CD8-positive, alpha-beta memory T cell (primary cell): ENCODE results near the gene CDS2. TPM values are rescaled to one million over a fixed set of nuclear protein-coding genes. Genes with fewer than 3 reads are reported as not detected.

ENCODE experiments used
- CTCF ChIA-PET: fragments of 350-600 bp; sonication (Branson Sonifier 250); formaldehyde crosslinking; loops from one replicate; lab custom pipeline; 2021; ENCODE audit warnings: antibody characterized with exemption; lab: Charles Lee
- POLR2A ChIA-PET: fragments of 350-600 bp; sonication (Branson Sonifier 250); formaldehyde crosslinking; loops from one replicate; lab custom pipeline; 2021; ENCODE audit warnings: antibody characterized with exemption; lab: Charles Lee
- DNase-seq, 5 donors: peaks; one replicate each; pipeline versions ENCODE4 v3.0.0 to v3.0.0-alpha.2; 2020 to 2022; ENCODE audit warnings: mixed read lengths in 1 of 5
- H3K27ac ChIP-seq: one replicate; pipeline ENCODE4 v1.7.0; 2013; ENCODE audit warnings: low read depth, mild to moderate bottlenecking, low read length, moderate library complexity
- H3K27me3 ChIP-seq: 2 replicates; pipeline ENCODE4 v1.7.0; 2013; ENCODE audit warnings: low read length, mild to moderate bottlenecking; ENCODE audit not compliant: insufficient read depth, poor library complexity, severe bottlenecking
- H3K36me3 ChIP-seq: 2 replicates; pipeline ENCODE4 v1.7.0; 2013; ENCODE audit warnings: mild to moderate bottlenecking, low read length, moderate library complexity; ENCODE audit not compliant: insufficient read depth
- H3K4me1 ChIP-seq: 2 replicates; pipeline ENCODE4 v1.7.0; 2013; ENCODE audit warnings: mild to moderate bottlenecking, low read length, moderate library complexity; ENCODE audit not compliant: insufficient read depth
- H3K4me3 ChIP-seq: 2 replicates; pipeline ENCODE4 v1.7.0; 2013; ENCODE audit warnings: mild to moderate bottlenecking, low read length
- H3K9me3 ChIP-seq: 2 replicates; pipeline ENCODE4 v1.7.0; 2013; ENCODE audit warnings: mild to moderate bottlenecking, low read length
- H3K27ac Mint-ChIP-seq, 8 donors: one replicate each; pipeline ENCODE4 v1.8.0; 2020 to 2021; ENCODE audit warnings: mixed read lengths in 8 of 8, mild to moderate bottlenecking in 6 of 8, inconsistent platforms in 3 of 8, moderate library complexity in 3 of 8
- H3K27me3 Mint-ChIP-seq, 2 donors: one replicate each; pipeline ENCODE4 v1.8.0; 2020 to 2021; ENCODE audit warnings: mixed read lengths in 2 of 2, mild to moderate bottlenecking in 1 of 2, moderate library complexity in 1 of 2
- H3K36me3 Mint-ChIP-seq, 3 donors: one replicate each; pipeline ENCODE4 v1.8.0; 2020 to 2021; ENCODE audit warnings: mixed read lengths in 3 of 3, inconsistent platforms in 1 of 3, mild to moderate bottlenecking in 1 of 3
- H3K4me1 Mint-ChIP-seq, 3 donors: one replicate each; pipeline ENCODE4 v1.8.0; 2020 to 2021; ENCODE audit warnings: mixed read lengths in 3 of 3, inconsistent platforms in 1 of 3, mild to moderate bottlenecking in 1 of 3
- H3K4me3 Mint-ChIP-seq, 7 donors: one replicate each; pipeline ENCODE4 v1.8.0; 2020 to 2021; ENCODE audit warnings: mixed read lengths in 7 of 7, mild to moderate bottlenecking in 6 of 7, moderate library complexity in 4 of 7, inconsistent platforms in 2 of 7
- H3K9me3 Mint-ChIP-seq, 5 donors: one replicate each; pipeline ENCODE4 v1.8.0; 2020 to 2022; ENCODE audit warnings: mixed read lengths in 5 of 5, mild to moderate bottlenecking in 3 of 5, moderate library complexity in 2 of 5, inconsistent platforms in 1 of 5
- polyA plus RNA-seq: library from polyadenylated mRNA; unstranded; fragments of 300-500 nt; fragmentation: Illumina TruSeq; gene quantifications from one replicate; pipeline ENCODE4 v1.2.3, GENCODE V29; 2021
- total RNA-seq, 2 experiments: library from RNA; stranded (reverse); gene quantifications; one replicate each; pipeline ENCODE4 v1.2.3, GENCODE V29; 2021

Gene CDS2
- total and polyA plus RNA-seq, 3 experiments from 2014 or later, result 48.3 to 57.3 (median 55.3) TPM

DNA sequence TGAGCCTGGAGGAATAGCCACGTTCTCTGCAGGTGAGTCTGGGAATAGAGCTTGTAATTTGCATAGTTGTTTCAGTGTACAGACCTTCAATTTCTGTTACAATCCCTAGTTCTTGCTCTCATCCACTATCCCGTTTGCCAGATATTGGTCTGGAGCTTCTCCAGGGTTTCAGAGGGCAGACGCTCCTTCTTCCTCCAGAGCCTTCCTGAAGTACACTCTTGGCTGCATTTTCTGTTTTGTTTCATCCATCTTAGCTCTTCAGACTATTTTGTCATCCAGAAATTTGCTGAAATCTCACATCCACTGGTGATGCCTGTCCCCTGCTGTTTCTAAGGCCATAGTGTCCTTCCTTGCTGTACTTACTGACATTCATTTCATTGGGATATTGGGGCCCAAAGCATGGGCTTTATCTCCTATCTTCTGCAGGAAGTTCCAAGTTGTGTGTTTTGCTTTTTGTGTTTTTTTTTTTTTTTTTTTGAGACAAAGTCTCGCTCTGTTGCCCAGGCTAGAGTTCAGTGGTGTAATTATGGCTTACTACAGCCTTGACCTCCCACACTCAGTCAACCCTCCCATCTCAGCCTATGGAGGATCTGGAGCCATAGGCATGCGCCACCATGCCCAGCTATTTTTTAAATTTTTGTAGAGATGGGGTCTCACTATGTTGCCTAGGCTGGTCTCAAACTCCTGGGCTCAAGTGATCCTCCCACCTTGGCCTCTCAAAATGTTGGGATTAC is 18.7 kb downstream of the CDS2 start:
- ChIA-PET POLR2A (no interaction called here), CTCF (interaction anchor here (0.7 kb wide), 1 partner anchor 546 kb away, joined by 3 read pairs; no protein-coding TSS in a partner anchor)
- Histone ChIP-seq H3K4me3 (no peak overlapping the region), H3K36me3 (no peaks in the 10 kb centered on the region), H3K27ac (no peak overlapping the region), H3K4me1 (peaks cover 16% of the 10 kb centered on the region), H3K9me3 (no peaks in the 10 kb centered on the region), H3K27me3 (no peaks in the 10 kb centered on the region)
- Mint-ChIP-seq H3K4me1 (peaks cover 62 to 94% (median 75%) of the 10 kb centered on the region in 3 donors), H3K9me3 (no peaks in the 10 kb centered on the region), H3K36me3 (peaks cover 0 to 38% (median 5%) of the 10 kb centered on the region in 3 donors), H3K27ac (peak overlapping the region in 2 of 8 donors; percentile 3 to 61), H3K4me3 (no peak overlapping the region), H3K27me3 (no peaks in the 10 kb centered on the region)
- DNase-seq, result no peak

DNA sequence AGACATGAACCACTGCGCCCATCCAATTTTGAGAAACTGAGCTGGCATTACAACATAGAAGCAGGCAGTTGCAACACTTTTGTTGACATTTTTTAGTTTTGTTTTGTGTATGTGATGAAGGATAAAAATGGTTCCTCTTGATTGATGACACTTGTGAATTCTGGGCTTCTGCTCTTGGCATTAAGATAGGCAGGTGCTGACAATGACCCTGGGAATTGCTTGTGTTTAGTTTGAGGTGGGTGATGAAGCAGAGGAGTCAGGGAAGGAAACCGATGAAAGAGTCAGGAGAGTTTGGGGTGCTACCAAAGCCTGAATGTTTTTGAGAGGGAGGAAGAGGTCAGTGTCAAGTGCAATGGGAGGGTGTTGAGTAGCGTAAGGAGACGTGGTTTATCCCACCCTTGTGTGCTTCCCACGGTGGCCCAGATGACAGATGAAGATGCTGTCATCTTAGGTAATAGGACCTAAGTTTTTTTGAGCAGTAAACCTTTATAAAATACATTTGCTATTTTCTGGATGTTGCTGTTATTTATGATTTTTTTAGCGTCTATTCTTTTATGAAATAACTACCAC is 19.4 kb downstream of the CDS2 start:
- H3K4me1 ChIP-seq, result peaks cover 17% of the 10 kb centered on the region
- POLR2A ChIA-PET, result no interaction called here
- H3K4me1 Mint-ChIP-seq, result peaks cover 63 to 93% (median 75%) of the 10 kb centered on the region in 3 donors

DNA sequence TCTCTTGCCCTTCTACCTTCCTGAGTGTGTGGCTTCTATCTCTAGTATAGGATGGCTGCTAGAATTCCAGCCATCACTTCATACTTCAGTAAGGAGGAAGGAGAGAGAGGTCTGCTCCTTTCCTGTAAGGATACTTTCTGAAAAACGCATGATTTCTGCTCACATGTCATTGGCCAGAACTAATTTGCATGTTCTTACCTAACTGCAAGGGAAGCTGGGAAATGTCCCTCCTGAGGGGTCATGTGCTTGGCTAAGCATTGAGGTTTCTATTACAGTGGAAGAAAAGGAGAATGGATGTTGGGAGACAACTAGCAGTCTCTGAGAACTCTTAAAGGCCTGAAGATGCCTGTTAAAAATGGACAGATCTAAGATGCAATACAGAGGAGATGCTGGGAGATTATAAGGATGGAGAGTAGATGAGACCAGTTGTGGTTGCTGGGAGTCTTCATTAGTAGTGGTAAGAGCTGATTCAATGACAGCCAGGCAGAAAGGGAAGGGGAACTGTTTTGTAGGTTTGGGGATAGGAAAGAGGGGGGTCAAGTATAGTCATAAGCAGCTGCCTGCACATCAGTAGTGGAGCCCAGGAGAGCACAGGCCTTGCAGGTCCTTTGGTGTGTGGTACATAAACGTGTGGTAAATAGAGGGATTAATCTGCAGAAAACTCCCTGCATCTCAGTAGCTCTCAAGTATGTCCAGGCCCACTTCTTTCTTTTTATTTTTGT is 20.2 kb downstream of the CDS2 start:
- Histone ChIP-seq H3K36me3 (no peaks in the 10 kb centered on the region), H3K9me3 (no peaks in the 10 kb centered on the region), H3K27me3 (no peaks in the 10 kb centered on the region), H3K4me1 (peaks cover 17% of the 10 kb centered on the region), H3K27ac (no peak overlapping the region), H3K4me3 (no peak overlapping the region)
- H3K4me1 Mint-ChIP-seq, result peaks cover 58 to 89% (median 69%) of the 10 kb centered on the region in 3 donors
- no peaks in the 10 kb centered on the region for H3K9me3 Mint-ChIP-seq
- DNase-seq, result no peak
- ChIA-PET CTCF (interaction anchor here (1.2 kb wide), 1 partner anchor 32 kb away, joined by 4 read pairs; no protein-coding TSS in a partner anchor), POLR2A (no interaction called here)
- peak overlapping the region in 4 of 8 donors; percentile 0 to 64 (median 36) for H3K27ac Mint-ChIP-seq
- H3K27me3 Mint-ChIP-seq, result no peaks in the 10 kb centered on the region
- peaks cover 0 to 39% (median 5%) of the 10 kb centered on the region in 3 donors for H3K36me3 Mint-ChIP-seq
- peak overlapping the region in 1 of 7 donors; percentile 14 for H3K4me3 Mint-ChIP-seq

More for the DNA sequence above, 19.4 kb downstream of the CDS2 start:
- Histone ChIP-seq H3K27ac (no peak overlapping the region), H3K36me3 (no peaks in the 10 kb centered on the region), H3K4me3 (no peak overlapping the region), H3K9me3 (no peaks in the 10 kb centered on the region), H3K27me3 (no peaks in the 10 kb centered on the region)
- Mint-ChIP-seq H3K9me3 (no peaks in the 10 kb centered on the region), H3K36me3 (peaks cover 0 to 42% (median 5%) of the 10 kb centered on the region in 3 donors), H3K4me3 (peak overlapping the region in 3 of 7 donors; percentile 13 to 70 (median 63)), H3K27ac (peak overlapping the region in 4 of 8 donors; percentile 5 to 72 (median 60)), H3K27me3 (no peaks in the 10 kb centered on the region)
- no peak for DNase-seq
- CTCF ChIA-PET, result interaction anchor here (0.7 kb wide), 1 partner anchor 545 kb away, joined by 3 read pairs; no protein-coding TSS in a partner anchor

DNA sequence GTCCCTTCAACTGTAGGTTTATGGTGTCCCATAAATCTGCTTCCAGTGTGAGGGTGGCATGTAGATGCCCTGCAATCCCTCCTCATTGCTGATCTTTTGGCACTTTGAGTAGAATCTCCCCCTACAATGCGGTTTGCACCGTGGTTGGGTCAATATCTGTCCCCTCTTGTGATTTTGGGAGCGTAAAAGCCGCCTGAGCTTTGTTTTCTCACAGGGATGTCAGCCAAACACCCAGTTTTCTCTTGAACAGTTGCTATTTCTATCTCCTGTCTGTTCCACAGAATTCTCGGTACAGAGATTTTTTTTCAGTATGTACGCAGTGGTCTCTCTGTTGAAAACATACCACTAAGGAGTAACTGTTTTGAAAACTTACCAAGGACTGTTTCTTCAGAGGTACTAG is 21.8 kb downstream of the CDS2 start:
- H3K9me3 Mint-ChIP-seq, result no peaks in the 10 kb centered on the region
- peaks cover 66 to 91% (median 83%) of the 10 kb centered on the region in 3 donors for H3K4me1 Mint-ChIP-seq
- Histone ChIP-seq H3K27me3 (no peaks in the 10 kb centered on the region), H3K27ac (no peak overlapping the region), H3K4me3 (no peak overlapping the region), H3K4me1 (peaks cover 17% of the 10 kb centered on the region), H3K36me3 (no peaks in the 10 kb centered on the region), H3K9me3 (no peaks in the 10 kb centered on the region)
- ChIA-PET POLR2A (no interaction called here), CTCF (no interaction called here)
- peaks cover 0 to 47% (median 5%) of the 10 kb centered on the region in 3 donors for H3K36me3 Mint-ChIP-seq
- no peak for DNase-seq
- H3K27ac Mint-ChIP-seq, result no peak overlapping the region
- no peaks in the 10 kb centered on the region for H3K27me3 Mint-ChIP-seq
- no peak overlapping the region for H3K4me3 Mint-ChIP-seq

DNA sequence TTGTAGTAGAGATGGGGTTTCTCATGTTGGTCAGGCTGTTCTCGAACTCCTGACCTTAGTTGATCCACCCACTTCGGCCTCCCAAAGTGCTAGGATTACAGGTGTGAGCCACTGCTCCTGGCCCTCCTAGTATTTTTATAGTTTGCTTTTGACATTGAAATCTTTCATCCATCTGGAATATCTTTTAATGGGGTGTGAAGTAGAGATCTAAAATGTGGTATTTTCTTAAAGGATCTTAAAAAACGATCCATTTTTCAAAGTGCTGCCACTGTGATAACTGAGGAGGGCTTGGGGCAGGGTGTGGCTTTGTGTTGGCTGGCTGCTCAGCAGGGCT is 23.1 kb downstream of the CDS2 start:
- peaks cover 69 to 91% (median 80%) of the 10 kb centered on the region in 3 donors for H3K4me1 Mint-ChIP-seq

DNA sequence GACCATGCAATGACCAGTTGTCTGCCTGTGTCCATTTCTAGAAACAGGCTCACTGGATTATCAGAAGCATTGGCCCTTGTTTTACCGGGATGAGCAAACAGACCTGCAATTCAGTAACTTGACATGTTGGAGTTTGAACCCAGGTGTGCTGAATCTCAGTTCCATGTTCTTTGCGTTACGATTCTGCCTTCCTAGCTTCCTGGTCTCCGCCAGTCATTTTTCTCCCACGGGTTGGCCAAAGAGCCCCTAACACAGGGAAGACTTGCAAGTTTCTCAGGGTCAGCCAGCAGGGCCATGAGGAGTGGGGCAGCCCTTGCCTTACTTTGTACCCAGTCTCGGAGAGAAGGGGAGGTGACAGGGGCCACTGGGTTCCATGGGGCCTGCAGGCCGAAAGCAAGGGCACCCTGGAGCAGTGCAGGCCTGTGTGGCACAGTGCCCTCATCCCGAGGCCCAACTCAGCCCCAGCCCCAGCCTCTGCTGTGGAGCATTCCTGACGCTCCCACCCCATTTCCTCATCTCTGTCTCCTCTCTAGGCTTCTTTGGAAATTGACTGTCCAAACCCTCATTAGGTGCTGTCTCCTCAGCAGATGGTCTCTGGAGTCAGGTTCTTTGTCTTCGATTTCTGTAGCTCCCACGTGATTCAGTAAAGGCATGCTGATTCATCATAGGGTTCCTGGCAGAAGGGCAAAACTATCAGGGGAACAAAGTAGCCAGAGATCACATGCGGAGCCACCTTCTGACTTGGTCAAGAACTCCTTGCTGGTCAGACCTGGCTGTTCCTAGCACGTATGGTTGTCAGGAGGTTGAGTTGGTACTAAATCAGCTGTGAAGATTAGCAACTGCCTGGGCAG is 23.6 kb downstream of the CDS2 start:
- no peak for DNase-seq
- H3K9me3 ChIP-seq, result no peaks in the 10 kb centered on the region
- no peaks in the 10 kb centered on the region for H3K27me3 Mint-ChIP-seq
- CTCF ChIA-PET, result interaction anchor here (1.1 kb wide), 1 partner anchor 41 kb away, joined by 3 read pairs; no protein-coding TSS in a partner anchor
- H3K4me3 ChIP-seq, result no peak overlapping the region
- H3K4me1 Mint-ChIP-seq, result peaks cover 70 to 91% (median 81%) of the 10 kb centered on the region in 3 donors
- no peak overlapping the region for H3K27ac ChIP-seq
- peaks cover 5% of the 10 kb centered on the region for H3K36me3 ChIP-seq
- no peaks in the 10 kb centered on the region for H3K9me3 Mint-ChIP-seq
- no peaks in the 10 kb centered on the region for H3K27me3 ChIP-seq
- H3K36me3 Mint-ChIP-seq, result peaks cover 0 to 42% (median 2%) of the 10 kb centered on the region in 3 donors
- no peak overlapping the region for H3K4me3 Mint-ChIP-seq
- H3K27ac Mint-ChIP-seq, result peak overlapping the region in 1 of 8 donors; percentile 78
- POLR2A ChIA-PET, result no interaction called here
- H3K4me1 ChIP-seq, result peaks cover 23% of the 10 kb centered on the region

More for the DNA sequence above, 23.1 kb downstream of the CDS2 start:
- POLR2A ChIA-PET, result no interaction called here
- H3K4me3 Mint-ChIP-seq, result no peak overlapping the region
- Histone ChIP-seq H3K27ac (no peak overlapping the region), H3K9me3 (no peaks in the 10 kb centered on the region), H3K27me3 (no peaks in the 10 kb centered on the region), H3K4me1 (peaks cover 23% of the 10 kb centered on the region), H3K36me3 (peaks cover 5% of the 10 kb centered on the region), H3K4me3 (no peak overlapping the region)
- no peak for DNase-seq
- CTCF ChIA-PET, result interaction anchor here (1.1 kb wide), 1 partner anchor 42 kb away, joined by 3 read pairs; no protein-coding TSS in a partner anchor
- H3K27me3 Mint-ChIP-seq, result no peaks in the 10 kb centered on the region
- H3K36me3 Mint-ChIP-seq, result peaks cover 0 to 46% (median 3%) of the 10 kb centered on the region in 3 donors
- no peaks in the 10 kb centered on the region for H3K9me3 Mint-ChIP-seq
- H3K27ac Mint-ChIP-seq, result no peak overlapping the region

DNA sequence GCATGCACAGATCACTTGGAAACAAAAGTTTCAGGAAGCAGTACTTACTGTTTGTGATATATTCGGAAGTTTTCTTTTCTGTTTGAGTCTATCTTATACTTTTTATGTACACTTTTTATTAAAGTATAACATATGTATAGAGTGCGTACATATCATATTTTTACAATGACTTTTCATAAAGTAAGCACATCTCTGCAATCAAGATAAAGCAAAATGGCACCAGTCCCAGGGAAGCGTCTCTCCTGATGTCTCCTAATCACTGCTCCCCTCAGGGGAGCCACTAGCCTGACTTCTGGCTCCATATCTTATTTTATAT is 26.3 kb downstream of the CDS2 start:
- Histone ChIP-seq H3K27ac (no peak overlapping the region), H3K9me3 (no peaks in the 10 kb centered on the region), H3K4me3 (no peak overlapping the region), H3K4me1 (peaks cover 16% of the 10 kb centered on the region), H3K36me3 (peaks cover 5% of the 10 kb centered on the region), H3K27me3 (no peaks in the 10 kb centered on the region)
- peaks cover 0 to 31% (median 0%) of the 10 kb centered on the region in 3 donors for H3K36me3 Mint-ChIP-seq
- no peaks in the 10 kb centered on the region for H3K27me3 Mint-ChIP-seq
- H3K4me3 Mint-ChIP-seq, result no peak overlapping the region
- no peak for DNase-seq
- H3K4me1 Mint-ChIP-seq, result peaks cover 68 to 93% (median 81%) of the 10 kb centered on the region in 3 donors
- H3K27ac Mint-ChIP-seq, result peak overlapping the region in 1 of 8 donors; percentile 4
- CTCF ChIA-PET, result no interaction called here
- no peaks in the 10 kb centered on the region for H3K9me3 Mint-ChIP-seq
- POLR2A ChIA-PET, result no interaction called here
